ENCODE measurements around the gene TNFRSF21.

The TNFRSF21 gene

GRCh38 chr6:47260021-47260420 is 49.7 kb downstream of the TNFRSF21 start:
- Histone ChIP-seq H2AFZ (ENCODE audit: low read length) (no peak overlapping the region), H3K27me3 (ENCODE audit: insufficient read depth, low read length, poor library complexity, severe bottlenecking) (no peaks in the 10 kb centered on the region), H3K9me2 (replicated peaks; ENCODE audit: low read depth, low read length) (no peaks in the 10 kb centered on the region), H3K4me2 (ENCODE audit: low read depth, low read length, poor library complexity, severe bottlenecking) (no peak overlapping the region), H3K4me1 (ENCODE audit: insufficient read depth, low read length, poor library complexity, severe bottlenecking) (peaks cover 22% of the 10 kb centered on the region), H3F3A (ENCODE audit: low read depth) (no peaks in the 10 kb centered on the region), H3K36me3 (ENCODE audit: insufficient read depth, low read length) (no peaks in the 10 kb centered on the region; the same call in 1 of the 2 replicates), H3K9ac (ENCODE audit: low read depth, low read length, poor library complexity, severe bottlenecking) (no peak overlapping the region), H4K20me1 (ENCODE audit: insufficient read depth, low read length, poor library complexity, severe bottlenecking) (no peaks in the 10 kb centered on the region), H3K4me3 (ENCODE audit: low read length, poor library complexity, severe bottlenecking) (no peak overlapping the region), H3K79me2 (ENCODE audit: insufficient read depth, low read length) (peaks cover 6% of the 10 kb centered on the region; the same call in 1 of the 2 replicates), H3K9me3 (ENCODE audit: insufficient read depth, low read depth, low read length) (no peaks in the 10 kb centered on the region)
- TF ChIP-seq, protein P1, sequence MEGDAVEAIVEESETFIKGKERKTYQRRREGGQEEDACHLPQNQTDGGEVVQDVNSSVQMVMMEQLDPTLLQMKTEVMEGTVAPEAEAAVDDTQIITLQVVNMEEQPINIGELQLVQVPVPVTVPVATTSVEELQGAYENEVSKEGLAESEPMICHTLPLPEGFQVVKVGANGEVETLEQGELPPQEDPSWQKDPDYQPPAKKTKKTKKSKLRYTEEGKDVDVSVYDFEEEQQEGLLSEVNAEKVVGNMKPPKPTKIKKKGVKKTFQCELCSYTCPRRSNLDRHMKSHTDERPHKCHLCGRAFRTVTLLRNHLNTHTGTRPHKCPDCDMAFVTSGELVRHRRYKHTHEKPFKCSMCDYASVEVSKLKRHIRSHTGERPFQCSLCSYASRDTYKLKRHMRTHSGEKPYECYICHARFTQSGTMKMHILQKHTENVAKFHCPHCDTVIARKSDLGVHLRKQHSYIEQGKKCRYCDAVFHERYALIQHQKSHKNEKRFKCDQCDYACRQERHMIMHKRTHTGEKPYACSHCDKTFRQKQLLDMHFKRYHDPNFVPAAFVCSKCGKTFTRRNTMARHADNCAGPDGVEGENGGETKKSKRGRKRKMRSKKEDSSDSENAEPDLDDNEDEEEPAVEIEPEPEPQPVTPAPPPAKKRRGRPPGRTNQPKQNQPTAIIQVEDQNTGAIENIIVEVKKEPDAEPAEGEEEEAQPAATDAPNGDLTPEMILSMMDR (conservative IDR thresholded peaks at IDR 0.05; ENCODE audit: low read length): no peak
- TF ChIP-seq EZH2phosphoT487 (IDR thresholded peaks at IDR 0.05; ENCODE audit: borderline replicate concordance): no peak

GRCh38 chr6:47258724-47259347 is 50.9 kb downstream of the TNFRSF21 start:
- Histone ChIP-seq H3K4me3 (ENCODE audit: low read length, poor library complexity, severe bottlenecking) (no peak overlapping the region), H3K27me3 (ENCODE audit: insufficient read depth, low read length, poor library complexity, severe bottlenecking) (no peaks in the 10 kb centered on the region), H3K4me1 (ENCODE audit: insufficient read depth, low read length, poor library complexity, severe bottlenecking) (peaks cover 22% of the 10 kb centered on the region), H3K36me3 (ENCODE audit: insufficient read depth, low read length) (no peaks in the 10 kb centered on the region; the same call in 1 of the 2 replicates), H3K4me2 (ENCODE audit: low read depth, low read length, poor library complexity, severe bottlenecking) (peak overlapping the region; percentile 11), H3K9me2 (replicated peaks; ENCODE audit: low read depth, low read length) (no peaks in the 10 kb centered on the region), H3K9ac (ENCODE audit: low read depth, low read length, poor library complexity, severe bottlenecking) (no peak overlapping the region), H2AFZ (ENCODE audit: low read length) (no peak overlapping the region), H4K20me1 (ENCODE audit: insufficient read depth, low read length, poor library complexity, severe bottlenecking) (no peaks in the 10 kb centered on the region), H3K9me3 (ENCODE audit: insufficient read depth, low read depth, low read length) (no peaks in the 10 kb centered on the region), H3K79me2 (ENCODE audit: insufficient read depth, low read length) (peaks cover 3% of the 10 kb centered on the region; the same call in 1 of the 2 replicates), H3F3A (ENCODE audit: low read depth) (no peaks in the 10 kb centered on the region)
- no peak for TF ChIP-seq EZH2phosphoT487 (IDR thresholded peaks at IDR 0.05; ENCODE audit: borderline replicate concordance)
- TF ChIP-seq, protein P1 (conservative IDR thresholded peaks at IDR 0.05; ENCODE audit: low read length): no peak

- Histone ChIP-seq H3K79me2 (ENCODE audit: insufficient read depth, low read length) (no peaks in the 10 kb centered on the region; the same call in 1 of the 2 replicates), H3K9ac (ENCODE audit: low read depth, low read length, poor library complexity, severe bottlenecking) (no peak overlapping the region), H3F3A (ENCODE audit: low read depth) (no peaks in the 10 kb centered on the region), H3K4me2 (ENCODE audit: low read depth, low read length, poor library complexity, severe bottlenecking) (no peak overlapping the region), H3K9me2 (replicated peaks; ENCODE audit: low read depth, low read length) (no peaks in the 10 kb centered on the region), H4K20me1 (ENCODE audit: insufficient read depth, low read length, poor library complexity, severe bottlenecking) (no peaks in the 10 kb centered on the region), H3K27me3 (ENCODE audit: insufficient read depth, low read length, poor library complexity, severe bottlenecking) (no peaks in the 10 kb centered on the region), H3K9me3 (ENCODE audit: insufficient read depth, low read depth, low read length) (no peaks in the 10 kb centered on the region), H3K4me3 (ENCODE audit: low read length, poor library complexity, severe bottlenecking) (no peak overlapping the region), H3K36me3 (ENCODE audit: insufficient read depth, low read length) (peaks cover 11% of the 10 kb centered on the region; the same call in 1 of the 2 replicates), H3K4me1 (ENCODE audit: insufficient read depth, low read length, poor library complexity, severe bottlenecking) (peaks cover 22% of the 10 kb centered on the region), H2AFZ (ENCODE audit: low read length) (no peak overlapping the region)
- TF ChIP-seq, protein P1 (conservative IDR thresholded peaks at IDR 0.05; ENCODE audit: low read length): no peak
- TF ChIP-seq EZH2phosphoT487 (IDR thresholded peaks at IDR 0.05; ENCODE audit: borderline replicate concordance): no peak
These were observed 52.5 kb downstream of the TNFRSF21 start for GRCh38 chr6:47256981-47257730.
